IMR-90 (cell line): ENCODE data around the gene MCMBP. TPM values are rescaled to one million over a fixed set of nuclear protein-coding genes. Genes with fewer than 3 reads are reported as not detected.

Experiments
- ATAC-seq: fragments of 200-7000 bp; cut with Tn5 transposase; 2 replicates; pipeline ENCODE4 v1.9.1; 2020; ENCODE audit warnings: low read depth, mild to moderate bottlenecking, moderate library complexity
- BruUV-seq: library from RNA; stranded (reverse); fragments of 400-500 nt; replicated peaks from 2 replicates; lab custom pipeline; 2021; lab: Mats Ljungman, UMichigan
- CTCF ChIA-PET: fragments of 300-600 bp; formaldehyde crosslinking; extraction: SDS; loops from one replicate; lab custom pipeline; 2021; ENCODE audit warnings: antibody characterized with exemption; lab: Yijun Ruan, JAX
- POLR2A ChIA-PET: fragments of 300-600 bp; sonication (Branson Sonifier 250); formaldehyde crosslinking; loops from one replicate; lab custom pipeline; 2022; ENCODE audit warnings: antibody characterized with exemption; ENCODE audit not compliant: unreplicated experiment; lab: Charles Lee
- DNase-seq: peaks from one replicate; pipeline ENCODE4 v3.0.0; 2013
- H2AFZ ChIP-seq: replicated peaks from 2 replicates; pipeline ENCODE3; 2013; ENCODE audit warnings: low read length, mild to moderate bottlenecking; ENCODE audit not compliant: poor library complexity
- H2AK5ac ChIP-seq: 2 replicates; pipeline ENCODE4 v1.6.1; 2013; ENCODE audit warnings: low read depth, low read length, inconsistent platforms
- H2AK9ac ChIP-seq: replicated peaks from 2 replicates; pipeline ENCODE3; 2013; ENCODE audit warnings: mild to moderate bottlenecking, low read depth, low read length, moderate library complexity; ENCODE audit not compliant: poor library complexity
- H2BK120ac ChIP-seq: 2 replicates; pipeline ENCODE4 v1.6.1; 2013; ENCODE audit warnings: low read depth, low read length, inconsistent platforms
- H2BK15ac ChIP-seq: 3 replicates; pipeline ENCODE4 v1.6.1; 2013; ENCODE audit warnings: low read depth, low read length, inconsistent platforms
- H2BK20ac ChIP-seq: 2 replicates; pipeline ENCODE4 v1.6.1; 2013; ENCODE audit warnings: low read depth, mild to moderate bottlenecking, inconsistent platforms, low read length, moderate library complexity
- H2BK5ac ChIP-seq: 2 replicates; pipeline ENCODE4 v1.6.1; 2013; ENCODE audit warnings: mild to moderate bottlenecking, low read depth, low read length, inconsistent platforms; ENCODE audit not compliant: poor library complexity, severe bottlenecking
- H3K14ac ChIP-seq: replicated peaks from 2 replicates; pipeline ENCODE4 v1.6.1; 2013; ENCODE audit warnings: low read depth, low read length, inconsistent platforms
- H3K18ac ChIP-seq: 2 replicates; pipeline ENCODE4 v1.6.1; 2013; ENCODE audit warnings: low read depth, low read length, control low read depth
- H3K23ac ChIP-seq: 2 replicates; pipeline ENCODE4 v1.6.1; 2013; ENCODE audit warnings: low read depth, low read length, inconsistent platforms
- H3K27ac ChIP-seq: 2 replicates; pipeline ENCODE4 v1.5.1; 2013; ENCODE audit warnings: mild to moderate bottlenecking, control low read depth, low read length; ENCODE audit not compliant: insufficient read depth
- H3K27me3 ChIP-seq: 2 replicates; pipeline ENCODE4 v1.6.1; 2013; ENCODE audit warnings: low read length; ENCODE audit not compliant: control insufficient read depth, insufficient read depth
- H3K36me3 ChIP-seq: 2 replicates; pipeline ENCODE4 v1.6.1; 2013; ENCODE audit warnings: low read length, mixed read lengths; ENCODE audit not compliant: control insufficient read depth, insufficient read depth
- H3K4ac ChIP-seq: 2 replicates; pipeline ENCODE4 v1.6.1; 2013; ENCODE audit warnings: low read depth, low read length, inconsistent platforms
- H3K4me1 ChIP-seq: 2 replicates; pipeline ENCODE4 v1.6.1; 2013; ENCODE audit warnings: low read length, mixed read lengths; ENCODE audit not compliant: control insufficient read depth, insufficient read depth
- H3K4me2 ChIP-seq: 2 replicates; pipeline ENCODE4 v1.6.1; 2013; ENCODE audit warnings: low read depth, mild to moderate bottlenecking, control low read depth, low read length, moderate library complexity
- H3K4me3 ChIP-seq: 2 replicates; pipeline ENCODE4 v1.5.1; 2013; ENCODE audit warnings: low read depth, mild to moderate bottlenecking, control low read depth, low read length, moderate library complexity; ENCODE audit not compliant: insufficient read depth
- H3K56ac ChIP-seq: 2 replicates; pipeline ENCODE4 v1.6.1; 2013; ENCODE audit warnings: low read length, inconsistent platforms; ENCODE audit not compliant: insufficient read depth; ENCODE audit errors: extremely low read depth
- H3K79me1 ChIP-seq, 2 experiments: 2 replicates each; pipeline ENCODE4 v1.6.1; 2013; ENCODE audit warnings: low read length in 2 of 2, inconsistent platforms in 1 of 2, low read depth in 1 of 2
- H3K9ac ChIP-seq: 2 replicates; pipeline ENCODE4 v1.6.1; 2013; ENCODE audit warnings: low read depth, low read length, control low read depth
- H3K9me1 ChIP-seq: 2 replicates; pipeline ENCODE4 v1.6.1; 2013; ENCODE audit warnings: low read length, inconsistent platforms; ENCODE audit not compliant: insufficient read depth
- H3K9me3 ChIP-seq: 2 replicates; pipeline ENCODE4 v1.6.1; 2013; ENCODE audit warnings: low read length; ENCODE audit not compliant: control insufficient read depth, insufficient read depth
- H4K20me1 ChIP-seq: 2 replicates; pipeline ENCODE4 v1.6.1; 2013; ENCODE audit warnings: low read length, inconsistent platforms; ENCODE audit not compliant: insufficient read depth
- H4K5ac ChIP-seq: 2 replicates; pipeline ENCODE4 v1.6.1; 2013; ENCODE audit warnings: mild to moderate bottlenecking, low read depth, low read length, control low read depth
- H4K8ac ChIP-seq, 2 experiments: 2 replicates each; pipeline ENCODE4 v1.6.1; 2013; ENCODE audit warnings: low read depth in 2 of 2, low read length in 2 of 2, control low read depth in 1 of 2, inconsistent platforms in 1 of 2
- H4K91ac ChIP-seq: 2 replicates; pipeline ENCODE4 v1.6.1; 2013; ENCODE audit warnings: low read depth, low read length, inconsistent platforms; ENCODE audit not compliant: insufficient read depth
- CHD1 ChIP-seq: IDR thresholded peaks from 2 replicates; pipeline ENCODE4 v1.6.1; 2012; ENCODE audit warnings: low read depth, low read length, improper control_type of control experiment
- FOS ChIP-seq: fragments of 150-350 bp; IDR thresholded peaks from 2 replicates; pipeline ENCODE4 v1.6.1; 2016; ENCODE audit warnings: low read depth, low read length
- MAFK ChIP-seq: IDR thresholded peaks from 2 replicates; pipeline ENCODE4 v1.6.1; 2012; ENCODE audit warnings: low read depth, low read length, improper control_type of control experiment
- MAZ ChIP-seq: IDR thresholded peaks from 2 replicates; pipeline ENCODE4 v1.6.1; 2012; ENCODE audit warnings: low read depth, mild to moderate bottlenecking, low read length, improper control_type of control experiment, moderate library complexity, borderline replicate concordance
- MXI1 ChIP-seq: IDR thresholded peaks from 2 replicates; pipeline ENCODE4 v1.6.1; 2012; ENCODE audit warnings: low read depth, mild to moderate bottlenecking, low read length, moderate library complexity, borderline replicate concordance
- NFE2L2 ChIP-seq: fragments of 150-350 bp; IDR thresholded peaks from 2 replicates; pipeline ENCODE4 v1.6.1; 2016; ENCODE audit warnings: low read depth, mild to moderate bottlenecking, low read length
- RAD21 ChIP-seq: IDR thresholded peaks from 2 replicates; pipeline ENCODE4 v1.6.1; 2012; ENCODE audit warnings: low read length, improper control_type of control experiment
- RCOR1 ChIP-seq: IDR thresholded peaks from 2 replicates; pipeline ENCODE4 v1.6.1; 2012; ENCODE audit warnings: mild to moderate bottlenecking, low read length, improper control_type of control experiment; ENCODE audit not compliant: insufficient replicate concordance
- RFX5 ChIP-seq: IDR thresholded peaks from 2 replicates; pipeline ENCODE4 v1.8.0; 2012; ENCODE audit warnings: low read depth, mild to moderate bottlenecking, low read length, moderate library complexity
- WGBS, 2 experiments: methylation state at CpG; one replicate each; pipeline versions ENCODE4 v1.1.5 to v1.1.7; 2013; ENCODE audit warnings: missing lambda C conversion rate in 2 of 2; ENCODE audit not compliant: insufficient read length in 1 of 2; ENCODE audit errors: extremely low coverage in 2 of 2; 5-methylcytosine and 5-hydroxymethylcytosine counted together
- dilution Hi-C: fragments of 300-500 bp; cut with HindIII; formaldehyde crosslinking; loops from one replicate; pipeline ENCODE4 v1.14.3; 2018; ENCODE audit warnings: low sequenced_read_pairs; ENCODE audit not compliant: unreplicated experiment
- in situ Hi-C: fragments of 300-500 bp; cut with MboI; formaldehyde crosslinking; loops from 3 replicates; pipeline ENCODE4 v1.14.3; 2019; ENCODE audit warnings: low sequenced_read_pairs, inconsistent platforms, mixed read lengths
- intact Hi-C: fragments of 100-400 bp; cut with micrococcal nuclease; formaldehyde crosslinking; loops from 2 replicates; pipeline ENCODE4 v1.10.0; 2022
- polyA plus RNA-seq, 3 experiments: library from polyadenylated mRNA; depleted of rRNA; stranded (reverse); fragments of >200 nt; gene quantifications; 2 replicates each; pipeline ENCODE4 v1.2.3, GENCODE V29; 2012; ENCODE audit warnings: low replicate concordance in 1 of 3
- total RNA-seq: library from RNA; depleted of rRNA; stranded (reverse); fragments of >200 nt; gene quantifications from 2 replicates; pipeline ENCODE4 v1.2.3, GENCODE V29; 2012
- TF ChIP-seq, protein P1 (sequence below): conservative IDR thresholded peaks from 2 replicates; pipeline ENCODE4 v1.5.1; 2012; ENCODE audit warnings: mild to moderate bottlenecking, low read depth, low read length, improper control_type of control experiment
- TF ChIP-seq, protein P2 (sequence below): fragments of 150-350 bp; IDR thresholded peaks from 2 replicates; pipeline ENCODE4 v1.6.1; 2016; ENCODE audit warnings: low read depth, mild to moderate bottlenecking, low read length, moderate library complexity, borderline replicate concordance

The MCMBP gene
- total and polyA plus RNA-seq, 2 of the 4 experiments (the other 2 are of a cell fraction), result 39.0 to 59.9 TPM

DNA sequence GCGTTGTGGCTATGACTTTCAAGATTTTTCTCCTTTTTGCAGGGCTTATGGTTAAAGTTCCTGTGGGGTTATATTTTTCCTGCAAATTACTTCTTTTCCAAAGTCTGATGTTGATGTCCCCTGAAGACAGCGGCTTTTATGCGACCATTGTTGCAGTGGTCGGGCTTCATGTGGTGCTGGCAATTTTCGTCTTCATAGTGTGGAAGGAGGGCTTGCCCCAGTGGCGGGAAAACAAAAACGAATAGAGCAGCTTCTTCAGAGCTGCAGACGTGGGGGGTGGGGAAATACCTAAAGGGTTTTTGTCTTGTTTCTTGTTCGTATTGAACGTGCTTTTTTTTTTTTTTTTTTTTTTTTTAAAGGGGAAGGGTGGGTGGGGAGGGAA is 53.8 kb downstream of the MCMBP start:
- Histone ChIP-seq H3K18ac (no peak overlapping the region), H3K4me3 (peak overlapping the region; percentile 34), H3K9me3 (no peaks in the 10 kb centered on the region), H3K4ac (peak overlapping the region; percentile 39; the same call in 1 of the 2 replicates), H2BK15ac (no peak overlapping the region), H2AFZ (peak overlapping the region; percentile 38), H2AK5ac (no peak overlapping the region), H2AK9ac (no peak overlapping the region), H4K8ac (peak overlapping the region; percentile 14 to 65; a peak in 2 of 4 replicates), H3K9ac (peak overlapping the region; percentile 44; the same call in 1 of the 2 replicates), H2BK120ac (no peak overlapping the region), H3K9me1 (no peaks in the 10 kb centered on the region), H3K4me2 (peak overlapping the region; percentile 73), H3K36me3 (peaks cover 2% of the 10 kb centered on the region), H3K56ac (no peak overlapping the region), H3K14ac (no peak overlapping the region), H3K27me3 (no peaks in the 10 kb centered on the region), H4K20me1 (no peaks in the 10 kb centered on the region), H4K5ac (peak overlapping the region; percentile 6; the same call in 1 of the 2 replicates), H3K79me1 (peaks cover 0 to 4% of the 10 kb centered on the region in 2 experiments; a peak in 2 of 4 replicates), H3K27ac (no peak overlapping the region), H3K4me1 (no peaks in the 10 kb centered on the region), H3K23ac (no peak overlapping the region), H4K91ac (no peak overlapping the region), H2BK20ac (no peak overlapping the region), H2BK5ac (no peak overlapping the region)
- ATAC-seq (no peak), DNase-seq (no peak)
- dilution Hi-C loops (no loop called here), intact Hi-C loops (no loop called here), in situ Hi-C loops (no loop called here)
- BruUV-seq, result no TSS peak
- TF ChIP-seq MXI1 (no peak), NFE2L2 (no peak), MAZ (no peak), MAFK (no peak), CHD1 (no peak), RAD21 (no peak), RCOR1 (no peak), FOS (no peak), RFX5 (no peak)
- TF ChIP-seq, protein P1, sequence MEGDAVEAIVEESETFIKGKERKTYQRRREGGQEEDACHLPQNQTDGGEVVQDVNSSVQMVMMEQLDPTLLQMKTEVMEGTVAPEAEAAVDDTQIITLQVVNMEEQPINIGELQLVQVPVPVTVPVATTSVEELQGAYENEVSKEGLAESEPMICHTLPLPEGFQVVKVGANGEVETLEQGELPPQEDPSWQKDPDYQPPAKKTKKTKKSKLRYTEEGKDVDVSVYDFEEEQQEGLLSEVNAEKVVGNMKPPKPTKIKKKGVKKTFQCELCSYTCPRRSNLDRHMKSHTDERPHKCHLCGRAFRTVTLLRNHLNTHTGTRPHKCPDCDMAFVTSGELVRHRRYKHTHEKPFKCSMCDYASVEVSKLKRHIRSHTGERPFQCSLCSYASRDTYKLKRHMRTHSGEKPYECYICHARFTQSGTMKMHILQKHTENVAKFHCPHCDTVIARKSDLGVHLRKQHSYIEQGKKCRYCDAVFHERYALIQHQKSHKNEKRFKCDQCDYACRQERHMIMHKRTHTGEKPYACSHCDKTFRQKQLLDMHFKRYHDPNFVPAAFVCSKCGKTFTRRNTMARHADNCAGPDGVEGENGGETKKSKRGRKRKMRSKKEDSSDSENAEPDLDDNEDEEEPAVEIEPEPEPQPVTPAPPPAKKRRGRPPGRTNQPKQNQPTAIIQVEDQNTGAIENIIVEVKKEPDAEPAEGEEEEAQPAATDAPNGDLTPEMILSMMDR, result no peak
- TF ChIP-seq, protein P2, sequence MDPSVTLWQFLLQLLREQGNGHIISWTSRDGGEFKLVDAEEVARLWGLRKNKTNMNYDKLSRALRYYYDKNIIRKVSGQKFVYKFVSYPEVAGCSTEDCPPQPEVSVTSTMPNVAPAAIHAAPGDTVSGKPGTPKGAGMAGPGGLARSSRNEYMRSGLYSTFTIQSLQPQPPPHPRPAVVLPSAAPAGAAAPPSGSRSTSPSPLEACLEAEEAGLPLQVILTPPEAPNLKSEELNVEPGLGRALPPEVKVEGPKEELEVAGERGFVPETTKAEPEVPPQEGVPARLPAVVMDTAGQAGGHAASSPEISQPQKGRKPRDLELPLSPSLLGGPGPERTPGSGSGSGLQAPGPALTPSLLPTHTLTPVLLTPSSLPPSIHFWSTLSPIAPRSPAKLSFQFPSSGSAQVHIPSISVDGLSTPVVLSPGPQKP, result no peak
- POLR2A ChIA-PET, result no interaction called here
- 40% methylated on average over 1 of the region's 10 CpGs; no CpG with 5 or more reads in 1 of the 2 experiments for WGBS, 2 experiments
- CTCF ChIA-PET, result interaction anchor here (0.6 kb wide), 1 partner anchor 41 kb away, joined by 4 read pairs; no protein-coding TSS in a partner anchor
